ENCODE measurements around the gene PRRC2B.
A peak's percentile ranks its signal among the peaks of the same experiment; 100 is the strongest.

PRRC2B gene

GRCh38 chr9:131516100-131516499 lies 122.2 kb downstream of the PRRC2B start:
- no peak overlapping the region for H3K4me3 Mint-ChIP-seq
- no peak overlapping the region for H3K27ac Mint-ChIP-seq
- peaks cover 6% of the 10 kb centered on the region for H3K4me1 Mint-ChIP-seq
- no peaks in the 10 kb centered on the region for H3K27me3 Mint-ChIP-seq
- ATAC-seq (ENCODE audit: low read depth) (no peak), DNase-seq (ENCODE audit: low spot score in 2 of 2) (no peak)
- H3K36me3 Mint-ChIP-seq, result peaks cover 10% of the 10 kb centered on the region
- no peaks in the 10 kb centered on the region for H3K9me3 Mint-ChIP-seq

GRCh38 chr9:131516930-131517329 lies 123.0 kb downstream of the PRRC2B start:
- H3K36me3 Mint-ChIP-seq, result peaks cover 8% of the 10 kb centered on the region

GRCh38 chr9:131517761-131518190 lies 123.9 kb downstream of the PRRC2B start:
- Mint-ChIP-seq H3K4me3 (no peak overlapping the region), H3K36me3 (peaks cover 8% of the 10 kb centered on the region), H3K9me3 (no peaks in the 10 kb centered on the region), H3K27ac (no peak overlapping the region), H3K4me1 (peaks cover 6% of the 10 kb centered on the region), H3K27me3 (no peaks in the 10 kb centered on the region)
- DNase-seq (ENCODE audit: low spot score in 2 of 2) (no peak), ATAC-seq (ENCODE audit: low read depth) (no peak)

More at GRCh38 chr9:131516930-131517329, 123.0 kb downstream of the PRRC2B start:
- no peaks in the 10 kb centered on the region for H3K27me3 Mint-ChIP-seq
- no peak overlapping the region for H3K27ac Mint-ChIP-seq
- H3K9me3 Mint-ChIP-seq, result no peaks in the 10 kb centered on the region
- ATAC-seq (ENCODE audit: low read depth) (peak; percentile 31), DNase-seq (ENCODE audit: low spot score in 2 of 2) (no peak)
- peaks cover 6% of the 10 kb centered on the region for H3K4me1 Mint-ChIP-seq
- H3K4me3 Mint-ChIP-seq, result no peak overlapping the region

- H3K27me3 Mint-ChIP-seq, result no peaks in the 10 kb centered on the region
- H3K4me1 Mint-ChIP-seq, result peaks cover 6% of the 10 kb centered on the region
- H3K36me3 Mint-ChIP-seq, result peaks cover 8% of the 10 kb centered on the region
- H3K9me3 Mint-ChIP-seq, result no peaks in the 10 kb centered on the region
- H3K27ac Mint-ChIP-seq, result no peak overlapping the region
- ATAC-seq (ENCODE audit: low read depth) (no peak), DNase-seq (ENCODE audit: low spot score in 2 of 2) (no peak)
- no peak overlapping the region for H3K4me3 Mint-ChIP-seq
Observed at GRCh38 chr9:131518553-131518952, 124.7 kb downstream of the PRRC2B start.

- Mint-ChIP-seq H3K36me3 (peaks cover 10% of the 10 kb centered on the region), H3K9me3 (no peaks in the 10 kb centered on the region), H3K27ac (no peak overlapping the region), H3K4me1 (no peaks in the 10 kb centered on the region), H3K27me3 (no peaks in the 10 kb centered on the region), H3K4me3 (no peak overlapping the region)
- ATAC-seq (ENCODE audit: low read depth) (no peak), DNase-seq (ENCODE audit: low spot score in 2 of 2) (no peak)
Observed at GRCh38 chr9:131520503-131520902, 126.6 kb downstream of the PRRC2B start.

- Mint-ChIP-seq H3K9me3 (no peaks in the 10 kb centered on the region), H3K36me3 (peaks cover 11% of the 10 kb centered on the region), H3K27ac (no peak overlapping the region), H3K4me1 (no peaks in the 10 kb centered on the region), H3K4me3 (no peak overlapping the region), H3K27me3 (no peaks in the 10 kb centered on the region)
- DNase-seq (ENCODE audit: low spot score in 2 of 2), result no peak
- ATAC-seq (ENCODE audit: low read depth), result no peak
Observed at GRCh38 chr9:131521203-131521602, 127.3 kb downstream of the PRRC2B start.

- no peak overlapping the region for H3K4me3 Mint-ChIP-seq
- H3K4me1 Mint-ChIP-seq, result no peaks in the 10 kb centered on the region
- H3K9me3 Mint-ChIP-seq, result no peaks in the 10 kb centered on the region
- DNase-seq (ENCODE audit: low spot score in 2 of 2) (no peak), ATAC-seq (ENCODE audit: low read depth) (no peak)
- H3K27ac Mint-ChIP-seq, result no peak overlapping the region
- H3K36me3 Mint-ChIP-seq, result peaks cover 17% of the 10 kb centered on the region
- H3K27me3 Mint-ChIP-seq, result no peaks in the 10 kb centered on the region
Observed at GRCh38 chr9:131521822-131522221, 127.9 kb downstream of the PRRC2B start.

GRCh38 chr9:131522257-131523085 lies 128.6 kb downstream of the PRRC2B start:
- DNase-seq (ENCODE audit: low spot score in 2 of 2) (no peak), ATAC-seq (ENCODE audit: low read depth) (no peak)
- no peak overlapping the region for H3K4me3 Mint-ChIP-seq
- no peaks in the 10 kb centered on the region for H3K9me3 Mint-ChIP-seq
- H3K4me1 Mint-ChIP-seq, result no peaks in the 10 kb centered on the region
- no peaks in the 10 kb centered on the region for H3K27me3 Mint-ChIP-seq
- H3K27ac Mint-ChIP-seq, result no peak overlapping the region
- H3K36me3 Mint-ChIP-seq, result peaks cover 17% of the 10 kb centered on the region

GRCh38 chr9:131523086-131523388 lies 129.2 kb downstream of the PRRC2B start:
- Mint-ChIP-seq H3K4me1 (no peaks in the 10 kb centered on the region), H3K36me3 (peaks cover 17% of the 10 kb centered on the region)

GRCh38 chr9:131523451-131524435 lies 129.9 kb downstream of the PRRC2B start:
- H3K27me3 Mint-ChIP-seq, result no peaks in the 10 kb centered on the region
- ATAC-seq (ENCODE audit: low read depth), result no peak
- no peaks in the 10 kb centered on the region for H3K9me3 Mint-ChIP-seq
- peaks cover 15% of the 10 kb centered on the region for H3K36me3 Mint-ChIP-seq
- DNase-seq (ENCODE audit: low spot score in 2 of 2), result no peak
- no peaks in the 10 kb centered on the region for H3K4me1 Mint-ChIP-seq
- no peak overlapping the region for H3K27ac Mint-ChIP-seq
- no peak overlapping the region for H3K4me3 Mint-ChIP-seq

More at GRCh38 chr9:131523086-131523388, 129.2 kb downstream of the PRRC2B start:
- ATAC-seq (ENCODE audit: low read depth) (no peak), DNase-seq (ENCODE audit: low spot score in 2 of 2) (no peak)
- Mint-ChIP-seq H3K9me3 (no peaks in the 10 kb centered on the region), H3K27me3 (no peaks in the 10 kb centered on the region), H3K4me3 (no peak overlapping the region), H3K27ac (no peak overlapping the region)

- H3K9me3 Mint-ChIP-seq, result no peaks in the 10 kb centered on the region
- no peak for ATAC-seq (ENCODE audit: low read depth)
- H3K27ac Mint-ChIP-seq, result no peak overlapping the region
- no peak overlapping the region for H3K4me3 Mint-ChIP-seq
- H3K4me1 Mint-ChIP-seq, result peaks cover under 1% of the 10 kb centered on the region
- no peak for DNase-seq (ENCODE audit: low spot score in 2 of 2)
- peaks cover 10% of the 10 kb centered on the region for H3K36me3 Mint-ChIP-seq
- H3K27me3 Mint-ChIP-seq, result no peaks in the 10 kb centered on the region
Observed at GRCh38 chr9:131524665-131525315, 130.9 kb downstream of the PRRC2B start.

GRCh38 chr9:131525643-131526565 lies 132.0 kb downstream of the PRRC2B start:
- Mint-ChIP-seq H3K9me3 (no peaks in the 10 kb centered on the region), H3K27me3 (no peaks in the 10 kb centered on the region), H3K4me3 (no peak overlapping the region), H3K36me3 (peaks cover 10% of the 10 kb centered on the region), H3K4me1 (peaks cover 5% of the 10 kb centered on the region), H3K27ac (no peak overlapping the region)
- no peak for ATAC-seq (ENCODE audit: low read depth)
- DNase-seq (ENCODE audit: low spot score in 2 of 2), result no peak

GRCh38 chr9:131528186-131528585 lies 134.3 kb downstream of the PRRC2B start:
- ATAC-seq (ENCODE audit: low read depth) (no peak), DNase-seq (ENCODE audit: low spot score in 2 of 2) (no peak)
- H3K36me3 Mint-ChIP-seq, result peaks cover 10% of the 10 kb centered on the region
- H3K4me3 Mint-ChIP-seq, result peak overlapping the region; percentile 37
- peaks cover 5% of the 10 kb centered on the region for H3K4me1 Mint-ChIP-seq
- H3K27ac Mint-ChIP-seq, result no peak overlapping the region
- H3K9me3 Mint-ChIP-seq, result no peaks in the 10 kb centered on the region
- H3K27me3 Mint-ChIP-seq, result no peaks in the 10 kb centered on the region
